Lung (tissue), 12 donors: ENCODE results near the gene CSF1. TPM values are rescaled to one million over a fixed set of nuclear protein-coding genes. Genes with fewer than 3 reads are reported as not detected.

Experiments
- ATAC-seq: fragments of 200-7000 bp; cut with Tn5 transposase; one replicate; pipeline ENCODE4 v1.9.1; 2020; ENCODE audit warnings: moderate number of reproducible peaks; ENCODE audit not compliant: insufficient read depth, low FRiP score
- DNase-seq, 3 donors: peaks; one replicate each; pipeline ENCODE4 v3.0.0-alpha.2; 2013 to 2017
- H3K27ac ChIP-seq, 2 donors: one replicate each; pipeline ENCODE4 v1.5.1; 2013; ENCODE audit warnings: mild to moderate bottlenecking in 2 of 2, moderate library complexity in 2 of 2, control low read depth in 1 of 2, inconsistent platforms in 1 of 2, low read depth in 1 of 2, low read length in 1 of 2
- H3K27me3 ChIP-seq, 3 donors: one replicate each; pipeline ENCODE4 v1.5.1; 2013; ENCODE audit warnings: low read length in 2 of 3; ENCODE audit not compliant: control insufficient read depth in 3 of 3, insufficient read depth in 3 of 3
- H3K36me3 ChIP-seq, 4 donors: one replicate each; pipeline ENCODE4 v1.5.1; 2013; ENCODE audit warnings: low read length in 4 of 4, mild to moderate bottlenecking in 1 of 4, moderate library complexity in 1 of 4; ENCODE audit not compliant: control insufficient read depth in 4 of 4, insufficient read depth in 4 of 4
- H3K4me1 ChIP-seq, 5 donors: one replicate each; pipeline ENCODE4 v1.5.1; 2013; ENCODE audit warnings: low read length in 5 of 5, mild to moderate bottlenecking in 2 of 5, moderate library complexity in 1 of 5; ENCODE audit not compliant: control insufficient read depth in 5 of 5, insufficient read depth in 5 of 5
- H3K4me3 ChIP-seq: one replicate; pipeline ENCODE4 v1.5.1; 2013; ENCODE audit warnings: mild to moderate bottlenecking, control low read depth, moderate library complexity
- H3K9ac ChIP-seq, 2 donors: one replicate each; pipeline ENCODE4 v1.5.1; 2013; ENCODE audit warnings: low read length in 2 of 2, control low read depth in 1 of 2; ENCODE audit not compliant: insufficient read depth in 1 of 2
- H3K9me3 ChIP-seq, 4 donors: one replicate each; pipeline ENCODE4 v1.5.1; 2013; ENCODE audit warnings: low read length in 3 of 4, mild to moderate bottlenecking in 1 of 4, moderate library complexity in 1 of 4; ENCODE audit not compliant: control insufficient read depth in 4 of 4, insufficient read depth in 3 of 4
- CTCF ChIP-seq: IDR thresholded peaks from 2 replicates; pipeline ENCODE4 v1.5.1; 2012; ENCODE audit warnings: mild to moderate bottlenecking; ENCODE audit errors: control extremely low read depth, extremely low read depth
- WGBS, 2 donors: extraction: QIAGEN DNeasy Blood & Tissue Kit; methylation state at CpG; one replicate each; pipeline ENCODE4 v1.1.7; 2013; 5-methylcytosine and 5-hydroxymethylcytosine counted together
- polyA plus RNA-seq, 2 donors: library from polyadenylated mRNA; stranded (reverse); fragments of 200-250 nt; gene quantifications; one replicate each; pipeline ENCODE4 v1.2.1, GENCODE V29; 2013
- total RNA-seq, 2 donors: library from RNA; depleted of rRNA in 1 of 2; stranded (reverse); fragments of >200 nt in 1 of 2; gene quantifications; one replicate each; pipeline ENCODE4 v1.2.1, GENCODE V29; 2014 to 2021
- donor health status: control.
- donor health status: control.
- donor health status: Bipolar disorder and iron deficiency.
- donor health status: healthy.
- donor health status: DM: yes; HTN: yes; CAD: no.

Gene CSF1
- total and polyA plus RNA-seq, 4 donors: 13.5 to 65.3 (median 28.5) TPM

GRCh38 chr1:109979489-109980091, 68.9 kb downstream of the CSF1 start:
- WGBS, 2 donors: 45 to 56% methylated on average over 5 of the region's 5 CpGs
- H3K36me3 ChIP-seq: no peaks in the 10 kb centered on the region
- H3K27ac ChIP-seq: peak overlapping the region in 1 of 2 donors; percentile 40
- no peak for TF ChIP-seq CTCF
- no peak overlapping the region for H3K4me3 ChIP-seq
- DNase-seq: no peak
- no peak overlapping the region for H3K9ac ChIP-seq
- no peak for ATAC-seq
- no peaks in the 10 kb centered on the region for H3K27me3 ChIP-seq
- H3K9me3 ChIP-seq: no peaks in the 10 kb centered on the region
- H3K4me1 ChIP-seq: peaks cover 0 to 24% (median 0%) of the 10 kb centered on the region in 5 donors

Other genes starting within 250 kb of the CSF1 start
- 100 to 1,000 TPM in 1 of 2 donors, 10 to 100 TPM in 1; 27.6 to 106 TPM for gene GSTM2, start 242.8 kb upstream of the CSF1 start, total RNA-seq
- 10 to 100 TPM in 1 of 2 donors, 1 to 10 TPM in 1; 7.7 to 51.7 TPM for gene GSTM2, start 242.8 kb upstream of the CSF1 start, polyA plus RNA-seq
- not detected for gene GSTM1, start 223.0 kb upstream of the CSF1 start, total RNA-seq
- gene GSTM1, start 223.0 kb upstream of the CSF1 start, polyA plus RNA-seq: 10 to 100 TPM in 1 of 2 donors, under 1 TPM in 1; 0.10 to 36.9 TPM
- gene GSTM5, start 198.6 kb upstream of the CSF1 start, total RNA-seq: 10 to 100 TPM in 1 of 2 donors, 1 to 10 TPM in 1; 6.2 to 23.7 TPM
- gene GSTM5, start 198.6 kb upstream of the CSF1 start, polyA plus RNA-seq: 1 to 10 TPM; 2.9 to 7.9 TPM
- 10 to 100 TPM; 11.0 to 39.5 TPM for gene GSTM3, start 169.8 kb upstream of the CSF1 start, total RNA-seq
- 10 to 100 TPM; 21.7 to 24.1 TPM for gene GSTM3, start 169.8 kb upstream of the CSF1 start, polyA plus RNA-seq
- under 1 TPM in 1 of 2 donors, not detected in 1; 0.52 TPM for gene EPS8L3, start 146.9 kb upstream of the CSF1 start, total RNA-seq
- under 1 TPM in 1 of 2 donors, not detected in 1; 0.10 TPM for gene EPS8L3, start 146.9 kb upstream of the CSF1 start, polyA plus RNA-seq
- gene AHCYL1, start 73.9 kb downstream of the CSF1 start, total RNA-seq: 10 to 100 TPM; 65.8 to 77.7 TPM
- 10 to 100 TPM; 44.4 to 46.8 TPM for gene AHCYL1, start 73.9 kb downstream of the CSF1 start, polyA plus RNA-seq
- 10 to 100 TPM; 36.1 to 68.2 TPM for gene STRIP1, start 123.8 kb downstream of the CSF1 start, total RNA-seq
- gene STRIP1, start 123.8 kb downstream of the CSF1 start, polyA plus RNA-seq: 10 to 100 TPM; 11.7 to 20.8 TPM
- not detected for gene ALX3, start 159.8 kb downstream of the CSF1 start, total RNA-seq
- under 1 TPM; 0.13 to 0.16 TPM for gene ALX3, start 159.8 kb downstream of the CSF1 start, polyA plus RNA-seq
- gene UBL4B, start 201.6 kb downstream of the CSF1 start, total RNA-seq: not detected
- gene UBL4B, start 201.6 kb downstream of the CSF1 start, polyA plus RNA-seq: not detected
- gene SLC6A17, start 239.6 kb downstream of the CSF1 start, total RNA-seq: under 1 TPM; 0.03 to 0.09 TPM
- gene SLC6A17, start 239.6 kb downstream of the CSF1 start, polyA plus RNA-seq: under 1 TPM; 0.02 to 0.03 TPM